ENCODE data around the gene DBT.

DBT gene

GRCh38 chr1:100177295-100178041 is 72.2 kb downstream of the DBT start:
- Histone ChIP-seq H3K9me3 (ENCODE audit: control insufficient read depth in 1 of 2, low read length in 2 of 2) (no peaks in the 10 kb centered on the region), H3K4me3 (ENCODE audit: low read depth in 1 of 2, low read length in 2 of 2) (no peak overlapping the region), H3K4me1 (ENCODE audit: control insufficient read depth in 1 of 2, insufficient read depth in 2 of 2, low read length in 2 of 2) (no peaks in the 10 kb centered on the region), H3K27me3 (ENCODE audit: control insufficient read depth in 1 of 2, insufficient read depth in 2 of 2, low read length in 2 of 2) (no peaks in the 10 kb centered on the region), H3K27ac (ENCODE audit: low read depth, low read length) (no peak overlapping the region), H3K9ac (ENCODE audit: low read depth in 1 of 2, low read length in 2 of 2) (no peak overlapping the region), H3K36me3 (ENCODE audit: control insufficient read depth in 1 of 2, insufficient read depth in 2 of 2, low read length in 2 of 2) (no peaks in the 10 kb centered on the region)

- Histone ChIP-seq H3K36me3 (ENCODE audit: control insufficient read depth in 1 of 2, insufficient read depth in 2 of 2, low read length in 2 of 2) (no peaks in the 10 kb centered on the region), H3K4me3 (ENCODE audit: low read depth in 1 of 2, low read length in 2 of 2) (no peak overlapping the region), H3K9ac (ENCODE audit: low read depth in 1 of 2, low read length in 2 of 2) (no peak overlapping the region), H3K9me3 (ENCODE audit: control insufficient read depth in 1 of 2, low read length in 2 of 2) (no peaks in the 10 kb centered on the region), H3K27ac (ENCODE audit: low read depth, low read length) (no peak overlapping the region), H3K4me1 (ENCODE audit: control insufficient read depth in 1 of 2, insufficient read depth in 2 of 2, low read length in 2 of 2) (no peaks in the 10 kb centered on the region), H3K27me3 (ENCODE audit: control insufficient read depth in 1 of 2, insufficient read depth in 2 of 2, low read length in 2 of 2) (no peaks in the 10 kb centered on the region)
Measured at GRCh38 chr1:100168051-100168450, 81.6 kb downstream of the DBT start.

GRCh38 chr1:100164702-100165101 is 84.9 kb downstream of the DBT start:
- H3K4me3 ChIP-seq (ENCODE audit: low read depth in 1 of 2, low read length in 2 of 2), result no peak overlapping the region
- no peak overlapping the region for H3K27ac ChIP-seq (ENCODE audit: low read depth, low read length)
- no peaks in the 10 kb centered on the region for H3K27me3 ChIP-seq (ENCODE audit: control insufficient read depth in 1 of 2, insufficient read depth in 2 of 2, low read length in 2 of 2)
- H3K36me3 ChIP-seq (ENCODE audit: control insufficient read depth in 1 of 2, insufficient read depth in 2 of 2, low read length in 2 of 2), result no peaks in the 10 kb centered on the region
- H3K4me1 ChIP-seq (ENCODE audit: control insufficient read depth in 1 of 2, insufficient read depth in 2 of 2, low read length in 2 of 2), result no peaks in the 10 kb centered on the region
- no peaks in the 10 kb centered on the region for H3K9me3 ChIP-seq (ENCODE audit: control insufficient read depth in 1 of 2, low read length in 2 of 2)
- H3K9ac ChIP-seq (ENCODE audit: low read depth in 1 of 2, low read length in 2 of 2), result no peak overlapping the region

- Histone ChIP-seq H3K27ac (ENCODE audit: low read depth, low read length) (no peak overlapping the region), H3K36me3 (ENCODE audit: control insufficient read depth in 1 of 2, insufficient read depth in 2 of 2, low read length in 2 of 2) (no peaks in the 10 kb centered on the region), H3K9ac (ENCODE audit: low read depth in 1 of 2, low read length in 2 of 2) (no peak overlapping the region), H3K27me3 (ENCODE audit: control insufficient read depth in 1 of 2, insufficient read depth in 2 of 2, low read length in 2 of 2) (no peaks in the 10 kb centered on the region), H3K4me1 (ENCODE audit: control insufficient read depth in 1 of 2, insufficient read depth in 2 of 2, low read length in 2 of 2) (no peaks in the 10 kb centered on the region), H3K4me3 (ENCODE audit: low read depth in 1 of 2, low read length in 2 of 2) (no peak overlapping the region), H3K9me3 (ENCODE audit: control insufficient read depth in 1 of 2, low read length in 2 of 2) (no peaks in the 10 kb centered on the region)
Measured at GRCh38 chr1:100164216-100164615, 85.4 kb downstream of the DBT start.

- no peak overlapping the region for H3K4me3 ChIP-seq (ENCODE audit: low read depth in 1 of 2, low read length in 2 of 2)
- no peaks in the 10 kb centered on the region for H3K9me3 ChIP-seq (ENCODE audit: control insufficient read depth in 1 of 2, low read length in 2 of 2)
- H3K27ac ChIP-seq (ENCODE audit: low read depth, low read length), result no peak overlapping the region
- H3K4me1 ChIP-seq (ENCODE audit: control insufficient read depth in 1 of 2, insufficient read depth in 2 of 2, low read length in 2 of 2), result no peaks in the 10 kb centered on the region
- H3K36me3 ChIP-seq (ENCODE audit: control insufficient read depth in 1 of 2, insufficient read depth in 2 of 2, low read length in 2 of 2), result no peaks in the 10 kb centered on the region
- no peak overlapping the region for H3K9ac ChIP-seq (ENCODE audit: low read depth in 1 of 2, low read length in 2 of 2)
- H3K27me3 ChIP-seq (ENCODE audit: control insufficient read depth in 1 of 2, insufficient read depth in 2 of 2, low read length in 2 of 2), result no peaks in the 10 kb centered on the region
Measured at GRCh38 chr1:100162881-100163280, 86.8 kb downstream of the DBT start.

GRCh38 chr1:100152271-100152670 is 97.4 kb downstream of the DBT start:
- Histone ChIP-seq H3K4me3 (ENCODE audit: low read depth in 1 of 2, low read length in 2 of 2) (no peak overlapping the region), H3K27ac (ENCODE audit: low read depth, low read length) (no peak overlapping the region), H3K9me3 (ENCODE audit: control insufficient read depth in 1 of 2, low read length in 2 of 2) (no peaks in the 10 kb centered on the region), H3K36me3 (ENCODE audit: control insufficient read depth in 1 of 2, insufficient read depth in 2 of 2, low read length in 2 of 2) (peaks cover 5 to 20% of the 10 kb centered on the region in 2 donors), H3K27me3 (ENCODE audit: control insufficient read depth in 1 of 2, insufficient read depth in 2 of 2, low read length in 2 of 2) (no peaks in the 10 kb centered on the region), H3K4me1 (ENCODE audit: control insufficient read depth in 1 of 2, insufficient read depth in 2 of 2, low read length in 2 of 2) (no peaks in the 10 kb centered on the region), H3K9ac (ENCODE audit: low read depth in 1 of 2, low read length in 2 of 2) (no peak overlapping the region)

GRCh38 chr1:100151679-100152078 is 98.0 kb downstream of the DBT start:
- no peaks in the 10 kb centered on the region for H3K9me3 ChIP-seq (ENCODE audit: control insufficient read depth in 1 of 2, low read length in 2 of 2)
- H3K27me3 ChIP-seq (ENCODE audit: control insufficient read depth in 1 of 2, insufficient read depth in 2 of 2, low read length in 2 of 2), result no peaks in the 10 kb centered on the region
- no peak overlapping the region for H3K9ac ChIP-seq (ENCODE audit: low read depth in 1 of 2, low read length in 2 of 2)
- H3K4me3 ChIP-seq (ENCODE audit: low read depth in 1 of 2, low read length in 2 of 2), result no peak overlapping the region
- H3K4me1 ChIP-seq (ENCODE audit: control insufficient read depth in 1 of 2, insufficient read depth in 2 of 2, low read length in 2 of 2), result no peaks in the 10 kb centered on the region
- peaks cover 5 to 22% of the 10 kb centered on the region in 2 donors for H3K36me3 ChIP-seq (ENCODE audit: control insufficient read depth in 1 of 2, insufficient read depth in 2 of 2, low read length in 2 of 2)
- H3K27ac ChIP-seq (ENCODE audit: low read depth, low read length), result no peak overlapping the region

- H3K27me3 ChIP-seq (ENCODE audit: control insufficient read depth in 1 of 2, insufficient read depth in 2 of 2, low read length in 2 of 2), result no peaks in the 10 kb centered on the region
- H3K4me3 ChIP-seq (ENCODE audit: low read depth in 1 of 2, low read length in 2 of 2), result no peak overlapping the region
- H3K9ac ChIP-seq (ENCODE audit: low read depth in 1 of 2, low read length in 2 of 2), result no peak overlapping the region
- H3K9me3 ChIP-seq (ENCODE audit: control insufficient read depth in 1 of 2, low read length in 2 of 2), result no peaks in the 10 kb centered on the region
- peaks cover 20 to 54% of the 10 kb centered on the region in 2 donors for H3K36me3 ChIP-seq (ENCODE audit: control insufficient read depth in 1 of 2, insufficient read depth in 2 of 2, low read length in 2 of 2)
- no peak overlapping the region for H3K27ac ChIP-seq (ENCODE audit: low read depth, low read length)
- no peaks in the 10 kb centered on the region for H3K4me1 ChIP-seq (ENCODE audit: control insufficient read depth in 1 of 2, insufficient read depth in 2 of 2, low read length in 2 of 2)
Measured at GRCh38 chr1:100147875-100148274, 101.8 kb downstream of the DBT start.

- Histone ChIP-seq H3K4me3 (ENCODE audit: low read depth in 1 of 2, low read length in 2 of 2) (no peak overlapping the region), H3K36me3 (ENCODE audit: control insufficient read depth in 1 of 2, insufficient read depth in 2 of 2, low read length in 2 of 2) (peaks cover 21 to 57% of the 10 kb centered on the region in 2 donors), H3K4me1 (ENCODE audit: control insufficient read depth in 1 of 2, insufficient read depth in 2 of 2, low read length in 2 of 2) (peaks cover under 1 to 1% of the 10 kb centered on the region in 2 donors), H3K9me3 (ENCODE audit: control insufficient read depth in 1 of 2, low read length in 2 of 2) (no peaks in the 10 kb centered on the region), H3K27ac (ENCODE audit: low read depth, low read length) (no peak overlapping the region), H3K27me3 (ENCODE audit: control insufficient read depth in 1 of 2, insufficient read depth in 2 of 2, low read length in 2 of 2) (no peaks in the 10 kb centered on the region), H3K9ac (ENCODE audit: low read depth in 1 of 2, low read length in 2 of 2) (no peak overlapping the region)
Measured at GRCh38 chr1:100146958-100147357, 102.7 kb downstream of the DBT start.

GRCh38 chr1:100145116-100145515 is 104.5 kb downstream of the DBT start:
- Histone ChIP-seq H3K27ac (ENCODE audit: low read depth, low read length) (no peak overlapping the region), H3K4me3 (ENCODE audit: low read depth in 1 of 2, low read length in 2 of 2) (no peak overlapping the region), H3K36me3 (ENCODE audit: control insufficient read depth in 1 of 2, insufficient read depth in 2 of 2, low read length in 2 of 2) (peaks cover 36 to 69% of the 10 kb centered on the region in 2 donors), H3K4me1 (ENCODE audit: control insufficient read depth in 1 of 2, insufficient read depth in 2 of 2, low read length in 2 of 2) (peaks cover 6 to 14% of the 10 kb centered on the region in 2 donors), H3K27me3 (ENCODE audit: control insufficient read depth in 1 of 2, insufficient read depth in 2 of 2, low read length in 2 of 2) (no peaks in the 10 kb centered on the region), H3K9me3 (ENCODE audit: control insufficient read depth in 1 of 2, low read length in 2 of 2) (no peaks in the 10 kb centered on the region), H3K9ac (ENCODE audit: low read depth in 1 of 2, low read length in 2 of 2) (no peak overlapping the region)
